H9 (cell line): ENCODE results near the gene TMEM120B. TPM values are rescaled to one million over a fixed set of nuclear protein-coding genes. Genes with fewer than 3 reads are reported as not detected.

Experiments used
- DNase-seq: peaks from one replicate; pipeline ENCODE4 v3.0.0-alpha.2; 2017
- H2AFZ ChIP-seq: one replicate; pipeline ENCODE4 v1.6.1; 2013; ENCODE audit warnings: mild to moderate bottlenecking, low read length, control low read depth, moderate library complexity
- H2AK5ac ChIP-seq: 2 replicates; pipeline ENCODE4 v1.6.1; 2013; ENCODE audit warnings: low read length, control low read depth, mixed read lengths; ENCODE audit not compliant: insufficient read length
- H2BK120ac ChIP-seq: one replicate; pipeline ENCODE4 v1.6.1; 2013; ENCODE audit warnings: low read depth, mild to moderate bottlenecking, low read length, control low read depth, inconsistent platforms; ENCODE audit not compliant: poor library complexity, severe bottlenecking
- H2BK12ac ChIP-seq: 2 replicates; pipeline ENCODE4 v1.6.1; 2013; ENCODE audit warnings: low read length, control low read depth, mixed read lengths, low read depth; ENCODE audit not compliant: insufficient read length
- H2BK15ac ChIP-seq: 2 replicates; pipeline ENCODE4 v1.6.1; 2013; ENCODE audit warnings: low read depth, low read length, control low read depth
- H2BK20ac ChIP-seq: one replicate; pipeline ENCODE4 v1.6.1; 2013; ENCODE audit warnings: low read depth, mild to moderate bottlenecking, low read length, control low read depth, inconsistent platforms; ENCODE audit not compliant: poor library complexity, severe bottlenecking
- H2BK5ac ChIP-seq: 2 replicates; pipeline ENCODE4 v1.6.1; 2013; ENCODE audit warnings: low read length, control low read depth, mixed read lengths; ENCODE audit not compliant: insufficient read length
- H3K14ac ChIP-seq: 2 replicates; pipeline ENCODE4 v1.6.1; 2013; ENCODE audit warnings: low read length, control low read depth; ENCODE audit not compliant: insufficient read depth
- H3K18ac ChIP-seq: 2 replicates; pipeline ENCODE4 v1.6.1; 2013; ENCODE audit warnings: low read depth, mild to moderate bottlenecking, mixed read lengths, low read length, control low read depth; ENCODE audit not compliant: insufficient read length
- H3K23ac ChIP-seq: 2 replicates; pipeline ENCODE4 v1.6.1; 2013; ENCODE audit warnings: low read length, control low read depth, mixed read lengths, low read depth; ENCODE audit not compliant: insufficient read length
- H3K23me2 ChIP-seq: 2 replicates; pipeline ENCODE4 v1.6.1; 2013; ENCODE audit warnings: low read depth, mild to moderate bottlenecking, mixed read lengths, low read length, control low read depth; ENCODE audit not compliant: insufficient read length, poor library complexity, severe bottlenecking
- H3K27ac ChIP-seq: 2 replicates; pipeline ENCODE4 v1.5.1; 2013; ENCODE audit warnings: low read length, control low read depth, mixed read lengths, low read depth; ENCODE audit not compliant: insufficient read length
- H3K27me3 ChIP-seq: 2 replicates; pipeline ENCODE4 v1.6.1; 2013; ENCODE audit warnings: low read length, control low read depth, inconsistent platforms; ENCODE audit not compliant: insufficient read depth
- H3K4ac ChIP-seq: 2 replicates; pipeline ENCODE4 v1.6.1; 2013; ENCODE audit warnings: low read depth, mild to moderate bottlenecking, control low read depth, inconsistent platforms, low read length, moderate library complexity
- H3K4me1 ChIP-seq: 2 replicates; pipeline ENCODE4 v1.6.1; 2013; ENCODE audit warnings: low read length, control low read depth, inconsistent platforms; ENCODE audit not compliant: insufficient read depth
- H3K4me2 ChIP-seq: 2 replicates; pipeline ENCODE4 v1.6.1; 2013; ENCODE audit warnings: low read length, control low read depth, mixed read lengths; ENCODE audit not compliant: insufficient read length, insufficient read depth
- H3K56ac ChIP-seq: 2 replicates; pipeline ENCODE4 v1.6.1; 2013; ENCODE audit warnings: low read depth, mild to moderate bottlenecking, mixed read lengths, low read length, control low read depth; ENCODE audit not compliant: insufficient read length
- H3K79me1 ChIP-seq: 2 replicates; pipeline ENCODE4 v1.6.1; 2013; ENCODE audit warnings: low read depth, mild to moderate bottlenecking, moderate library complexity, low read length, control low read depth, inconsistent platforms; ENCODE audit not compliant: insufficient read depth, poor library complexity, severe bottlenecking
- H3K79me2 ChIP-seq: 2 replicates; pipeline ENCODE4 v1.6.1; 2013; ENCODE audit warnings: low read length, control low read depth, inconsistent platforms; ENCODE audit not compliant: insufficient read depth
- H3K9ac ChIP-seq: 2 replicates; pipeline ENCODE4 v1.6.1; 2013; ENCODE audit warnings: low read length, control low read depth, mixed read lengths; ENCODE audit not compliant: insufficient read length; ENCODE audit errors: extremely low read depth
- H3K9me3 ChIP-seq: one replicate; pipeline ENCODE4 v1.6.1; 2013; ENCODE audit warnings: low read depth, low read length, inconsistent platforms; ENCODE audit not compliant: control insufficient read depth
- H3T11ph ChIP-seq: one replicate; pipeline ENCODE4 v1.6.1; 2013; ENCODE audit warnings: mild to moderate bottlenecking, low read length, control low read depth, inconsistent platforms
- H4K20me1 ChIP-seq: one replicate; pipeline ENCODE4 v1.6.1; 2013; ENCODE audit not compliant: control insufficient read depth, insufficient read length, insufficient read depth
- H4K5ac ChIP-seq: 2 replicates; pipeline ENCODE4 v1.6.1; 2013; ENCODE audit warnings: low read depth, mild to moderate bottlenecking, mixed read lengths, low read length, control low read depth; ENCODE audit not compliant: insufficient read length
- H4K8ac ChIP-seq: replicated peaks from 2 replicates; pipeline ENCODE4 v1.6.1; 2013; ENCODE audit warnings: low read length, control low read depth, mixed read lengths, low read depth; ENCODE audit not compliant: insufficient read length
- H4K91ac ChIP-seq: 2 replicates; pipeline ENCODE4 v1.6.1; 2013; ENCODE audit warnings: low read depth, mild to moderate bottlenecking, moderate library complexity, mixed read lengths, low read length, control low read depth; ENCODE audit not compliant: insufficient read length
- H3K27ac Mint-ChIP-seq, 3 experiments: 2 replicates in 2 of 3; 3 replicates in 1 of 3; pipeline ENCODE4 v1.8.0; 2020 to 2021; ENCODE audit warnings: mixed read lengths in 3 of 3, mild to moderate bottlenecking in 1 of 3, moderate library complexity in 1 of 3
- H3K27me3 Mint-ChIP-seq: 2 replicates; pipeline ENCODE4 v1.8.0; 2021; ENCODE audit warnings: low read depth, mild to moderate bottlenecking, moderate library complexity, mixed read lengths
- H3K36me3 Mint-ChIP-seq, 3 experiments: 2 replicates in 2 of 3; 3 replicates in 1 of 3; pipeline ENCODE4 v1.8.0; 2020 to 2021; ENCODE audit warnings: low read depth in 3 of 3, mixed read lengths in 3 of 3; ENCODE audit not compliant: insufficient read depth in 1 of 3
- H3K4me1 Mint-ChIP-seq, 2 experiments: 2 replicates each; pipeline ENCODE4 v1.8.0; 2020; ENCODE audit warnings: mixed read lengths in 2 of 2
- H3K4me3 Mint-ChIP-seq, 2 experiments: 2 replicates in 1 of 2; 3 replicates in 1 of 2; pipeline ENCODE4 v1.8.0; 2020 to 2021; ENCODE audit warnings: mild to moderate bottlenecking in 2 of 2, mixed read lengths in 2 of 2, moderate library complexity in 1 of 2
- H3K9me3 Mint-ChIP-seq, 2 experiments: 2 replicates in 1 of 2; 3 replicates in 1 of 2; pipeline ENCODE4 v1.8.0; 2020; ENCODE audit warnings: mild to moderate bottlenecking in 2 of 2, mixed read lengths in 2 of 2, moderate library complexity in 1 of 2
- CTCF ChIP-seq: fragments of 200-600 bp; sonication (generic); conservative IDR thresholded peaks from 3 replicates; pipeline ENCODE4 v1.8.0; 2021; ENCODE audit warnings: antibody characterized with exemption, mild to moderate bottlenecking
- WGBS: extraction: QIAGEN DNeasy Blood & Tissue Kit; methylation state at CpG from one replicate; pipeline ENCODE4 v1.1.7; 2013; ENCODE audit warnings: missing lambda C conversion rate, low lambda C conversion rate, mixed read lengths; ENCODE audit not compliant: insufficient read length; ENCODE audit errors: extremely low coverage; 5-methylcytosine and 5-hydroxymethylcytosine counted together
- total RNA-seq: library from RNA; stranded (reverse); gene quantifications from 2 replicates; pipeline ENCODE4 v1.2.1, GENCODE V29; 2021

TMEM120B gene
- total RNA-seq, 1 experiment from 2014 or later: 25.8 TPM

- Histone ChIP-seq H3K23ac (no peak overlapping the region), H3K56ac (no peak overlapping the region), H3K23me2 (no peaks in the 10 kb centered on the region), H2BK15ac (no peak overlapping the region), H2AFZ (no peak overlapping the region), H4K91ac (no peak overlapping the region), H3K14ac (no peak overlapping the region), H4K8ac (no peak overlapping the region), H3K9me3 (no peaks in the 10 kb centered on the region), H3K27ac (no peak overlapping the region), H2BK5ac (no peak overlapping the region), H3K4me1 (no peaks in the 10 kb centered on the region; the same call in 1 of the 2 replicates), H3K79me1 (no peaks in the 10 kb centered on the region), H3K79me2 (no peaks in the 10 kb centered on the region), H4K20me1 (no peaks in the 10 kb centered on the region), H3K9ac (no peak overlapping the region), H3K4ac (no peak overlapping the region), H2AK5ac (no peak overlapping the region), H2BK12ac (no peak overlapping the region), H3T11ph (no peak overlapping the region), H2BK120ac (no peak overlapping the region), H3K27me3 (no peaks in the 10 kb centered on the region), H3K18ac (no peak overlapping the region), H2BK20ac (no peak overlapping the region), H3K4me2 (no peak overlapping the region), H4K5ac (no peak overlapping the region)
- Mint-ChIP-seq H3K4me1 (peaks cover 6 to 9% of the 10 kb centered on the region in 2 experiments), H3K27ac (no peak overlapping the region), H3K9me3 (no peaks in the 10 kb centered on the region), H3K27me3 (no peaks in the 10 kb centered on the region), H3K36me3 (no peaks in the 10 kb centered on the region), H3K4me3 (no peak overlapping the region)
- DNase-seq: no peak
- WGBS: no CpG with 5 or more reads among the region's 3 CpGs
- no peak for TF ChIP-seq CTCF
These were observed 23.6 kb upstream of the TMEM120B start for GRCh38 chr12:121688966-121689365.
